GM19395 (cell line): ENCODE measurements around the gene MAP3K6.

Experiments
- ATAC-seq: cut with Tn5 transposase; IDR thresholded peaks from one replicate; pipeline ENCODE4 v1.9.1; 2021; ENCODE audit warnings: mild to moderate bottlenecking, moderate library complexity; ENCODE audit not compliant: unreplicated experiment

Gene MAP3K6

GRCh38 chr1:27307874-27308598 lies 58.7 kb downstream of the MAP3K6 start:
- ATAC-seq: no peak

GRCh38 chr1:27306892-27307761 lies 59.6 kb downstream of the MAP3K6 start:
- no peak for ATAC-seq

DNA sequence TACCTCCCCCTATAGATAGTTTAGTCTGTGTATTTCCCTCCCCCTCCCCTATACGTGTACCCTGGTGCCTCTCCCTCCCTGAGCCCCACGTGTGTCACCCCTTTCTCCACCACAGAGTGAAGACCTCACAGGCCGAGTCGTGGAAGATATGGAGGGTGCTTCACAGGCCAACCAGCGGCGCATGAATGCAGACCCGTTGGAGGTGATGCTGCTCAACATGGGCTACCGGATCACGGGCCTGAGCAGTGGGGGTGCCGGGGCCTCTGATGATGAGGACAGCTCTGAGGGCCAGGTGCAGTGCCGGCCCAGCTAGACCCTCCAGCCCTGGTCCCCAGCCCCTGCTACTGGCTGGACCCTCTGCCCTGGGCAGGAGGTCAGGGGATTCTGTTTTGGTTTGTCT lies 60.7 kb downstream of the MAP3K6 start:
- no peak for ATAC-seq
